ENCODE measurements around the gene WDSUB1. TPM values are rescaled to one million over a fixed set of nuclear protein-coding genes. Genes with fewer than 3 reads are reported as not detected.

Gene WDSUB1
- total and polyA plus RNA-seq, 9 of the 15 experiments (the other 6 are each of a cell fraction or from before 2014, with no cell fraction given), result 5.2 to 13.7 (median 9.4) TPM

DNA sequence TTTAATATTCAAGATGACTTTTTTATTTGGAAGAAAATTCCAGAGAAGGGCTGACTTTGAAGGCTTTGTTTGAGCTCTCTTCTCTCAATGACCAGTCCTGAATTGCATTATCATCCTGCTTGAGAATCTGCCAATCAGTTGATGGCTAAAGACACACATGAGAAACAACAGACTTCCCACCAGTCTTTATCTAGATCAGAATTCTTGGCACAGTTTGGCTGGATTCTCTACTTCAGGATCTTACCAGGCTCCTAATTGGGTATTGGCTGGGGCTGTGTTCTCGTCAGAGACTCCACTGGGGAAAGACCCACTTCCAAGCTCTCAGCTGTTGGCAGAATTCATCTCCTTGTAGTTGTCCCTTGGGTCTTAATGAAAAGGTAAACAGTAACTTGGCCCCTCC is 86.0 kb downstream of the WDSUB1 start (continued):
- TF ChIP-seq, protein P1, sequence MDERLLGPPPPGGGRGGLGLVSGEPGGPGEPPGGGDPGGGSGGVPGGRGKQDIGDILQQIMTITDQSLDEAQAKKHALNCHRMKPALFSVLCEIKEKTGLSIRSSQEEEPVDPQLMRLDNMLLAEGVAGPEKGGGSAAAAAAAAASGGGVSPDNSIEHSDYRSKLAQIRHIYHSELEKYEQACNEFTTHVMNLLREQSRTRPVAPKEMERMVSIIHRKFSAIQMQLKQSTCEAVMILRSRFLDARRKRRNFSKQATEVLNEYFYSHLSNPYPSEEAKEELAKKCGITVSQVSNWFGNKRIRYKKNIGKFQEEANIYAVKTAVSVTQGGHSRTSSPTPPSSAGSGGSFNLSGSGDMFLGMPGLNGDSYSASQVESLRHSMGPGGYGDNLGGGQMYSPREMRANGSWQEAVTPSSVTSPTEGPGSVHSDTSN (CRISPR knock-in tag; IDR thresholded peaks at IDR 0.05; ENCODE audit: low read depth), result no peak
- TF ChIP-seq, protein P1 (tag; conservative IDR thresholded peaks at IDR 0.05; ENCODE audit: low read depth), result 0 out of 2 replicates have a peak, but pooled peaks have one; percentile 10
- TF ChIP-seq RBM34 (IDR thresholded peaks at IDR 0.05; ENCODE audit: borderline replicate concordance, insufficient read depth, low read length) (no peak), C11orf30 (IDR thresholded peaks at IDR 0.05; ENCODE audit: low read depth) (no peak), ZNF583 (CRISPR knock-in tag; IDR thresholded peaks at IDR 0.05) (no peak)

DNA sequence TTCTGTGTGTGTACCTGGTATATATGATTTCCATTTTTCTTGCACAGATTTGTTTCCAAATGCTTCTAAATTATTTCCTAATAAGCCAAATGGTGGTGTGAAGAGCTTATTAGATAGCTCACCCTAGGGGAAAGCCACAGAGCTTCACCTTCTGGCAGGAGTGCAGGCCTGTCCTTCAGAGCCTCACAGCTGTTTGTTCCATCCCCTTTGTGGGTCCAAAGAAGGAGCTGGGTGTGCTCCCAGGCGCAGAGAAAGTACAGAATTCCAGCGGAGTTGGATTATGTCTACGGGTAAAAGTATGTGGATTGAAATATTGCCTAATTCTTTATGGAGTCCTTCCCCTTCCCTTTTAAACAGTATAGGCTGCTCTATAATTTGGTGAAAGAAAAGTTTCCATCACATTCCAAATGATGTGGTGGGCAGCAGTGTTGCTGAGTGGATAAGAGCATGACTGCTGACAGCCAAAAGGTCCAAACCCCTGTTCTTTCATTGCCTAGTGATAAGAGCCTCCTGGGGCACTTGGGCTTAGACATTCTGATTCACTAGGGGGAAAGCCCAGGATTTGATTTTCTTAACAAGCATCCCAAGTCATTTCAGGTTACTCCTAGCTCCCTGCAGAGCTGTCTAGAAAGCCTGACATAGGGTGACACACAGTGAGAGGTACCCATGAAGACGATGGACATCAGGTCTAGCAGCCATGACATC is 86.6 kb downstream of the WDSUB1 start:
- ATAC-seq, result no peak
- H4K20me1 ChIP-seq (replicated peaks; ENCODE audit: control insufficient read depth, insufficient read depth, low read length), result no peaks in the 10 kb centered on the region
- peaks cover 46 to 63% of the 10 kb centered on the region in 2 experiments for H3K27me3 ChIP-seq (ENCODE audit: control insufficient read depth in 2 of 2, insufficient read depth in 2 of 2, low read length in 2 of 2)
- peaks cover 0 to 3% of the 10 kb centered on the region in 2 experiments; a peak in 1 of 5 replicates for H3K4me1 ChIP-seq (replicated peaks in 1 of 2; ENCODE audit: control insufficient read depth in 2 of 2, insufficient read depth in 2 of 2, low read length in 2 of 2)
- no peak for FAIRE-seq
- no peak overlapping the region for H3K4me3 ChIP-seq
- no peak overlapping the region for H3K9ac ChIP-seq (ENCODE audit: insufficient read depth in 1 of 2, low read depth in 2 of 2, low read length in 2 of 2)
- no TSS peak for BruUV-seq (replicated peaks)
- no peaks in the 10 kb centered on the region for H3K79me2 ChIP-seq (ENCODE audit: control insufficient read depth, insufficient read depth, low read length)
- intact Hi-C loops (cut with micrococcal nuclease) (no loop called here), in situ Hi-C loops (cut with MboI) (no loop called here)
- H2AFZ ChIP-seq (ENCODE audit: low read depth, low read length), result no peak overlapping the region
- POLR2A ChIA-PET, result interaction anchor here (0.6 to 2.6 kb wide), 6 partner anchors 11 to 1915 kb away, joined by 3 to 12 read pairs (median 4); no protein-coding TSS in a partner anchor
- no peak for DNase-seq (ENCODE audit: extremely low read depth in 1 of 4, low spot score in 3 of 4)
- 3% methylated on average over 4 of the region's 4 CpGs for WGBS (ENCODE audit: insufficient coverage, low coverage, missing lambda C conversion rate)
- H3K27ac ChIP-seq (ENCODE audit: extremely low read depth, low read depth, low read length), result no peak overlapping the region
- no peaks in the 10 kb centered on the region for H3K9me1 ChIP-seq (ENCODE audit: control insufficient read depth, insufficient read depth, low read length)
- no peaks in the 10 kb centered on the region for H3K9me3 ChIP-seq (replicated peaks; ENCODE audit: control insufficient read depth, insufficient read depth, low read depth, low read length)
- no peak overlapping the region for H3K4me2 ChIP-seq (ENCODE audit: insufficient read depth, low read length)
- no peaks in the 10 kb centered on the region for H3K36me3 ChIP-seq (ENCODE audit: control insufficient read depth, insufficient read depth, low read length)
- CTCF ChIA-PET (ENCODE audit: low intra/inter-chr PET ratio), result no interaction called here
- TF ChIP-seq HEY1 (CRISPR knock-in tag; IDR thresholded peaks at IDR 0.05; ENCODE audit: borderline replicate concordance) (no peak), TCF7 (IDR thresholded peaks at IDR 0.05; ENCODE audit: borderline replicate concordance) (no peak), MECOM (CRISPR knock-in tag; IDR thresholded peaks at IDR 0.05) (no peak), MTA2 (IDR thresholded peaks at IDR 0.05; ENCODE audit: low read depth) (no peak), ZNF253 (CRISPR knock-in tag; conservative IDR thresholded peaks at IDR 0.05) (no peak), ZNF232 (CRISPR knock-in tag; IDR thresholded peaks at IDR 0.05) (no peak)
- TF ChIP-seq, protein P2, sequence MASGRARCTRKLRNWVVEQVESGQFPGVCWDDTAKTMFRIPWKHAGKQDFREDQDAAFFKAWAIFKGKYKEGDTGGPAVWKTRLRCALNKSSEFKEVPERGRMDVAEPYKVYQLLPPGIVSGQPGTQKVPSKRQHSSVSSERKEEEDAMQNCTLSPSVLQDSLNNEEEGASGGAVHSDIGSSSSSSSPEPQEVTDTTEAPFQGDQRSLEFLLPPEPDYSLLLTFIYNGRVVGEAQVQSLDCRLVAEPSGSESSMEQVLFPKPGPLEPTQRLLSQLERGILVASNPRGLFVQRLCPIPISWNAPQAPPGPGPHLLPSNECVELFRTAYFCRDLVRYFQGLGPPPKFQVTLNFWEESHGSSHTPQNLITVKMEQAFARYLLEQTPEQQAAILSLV (tag; IDR thresholded peaks at IDR 0.05), result no peak
- TF ChIP-seq, protein P3, sequence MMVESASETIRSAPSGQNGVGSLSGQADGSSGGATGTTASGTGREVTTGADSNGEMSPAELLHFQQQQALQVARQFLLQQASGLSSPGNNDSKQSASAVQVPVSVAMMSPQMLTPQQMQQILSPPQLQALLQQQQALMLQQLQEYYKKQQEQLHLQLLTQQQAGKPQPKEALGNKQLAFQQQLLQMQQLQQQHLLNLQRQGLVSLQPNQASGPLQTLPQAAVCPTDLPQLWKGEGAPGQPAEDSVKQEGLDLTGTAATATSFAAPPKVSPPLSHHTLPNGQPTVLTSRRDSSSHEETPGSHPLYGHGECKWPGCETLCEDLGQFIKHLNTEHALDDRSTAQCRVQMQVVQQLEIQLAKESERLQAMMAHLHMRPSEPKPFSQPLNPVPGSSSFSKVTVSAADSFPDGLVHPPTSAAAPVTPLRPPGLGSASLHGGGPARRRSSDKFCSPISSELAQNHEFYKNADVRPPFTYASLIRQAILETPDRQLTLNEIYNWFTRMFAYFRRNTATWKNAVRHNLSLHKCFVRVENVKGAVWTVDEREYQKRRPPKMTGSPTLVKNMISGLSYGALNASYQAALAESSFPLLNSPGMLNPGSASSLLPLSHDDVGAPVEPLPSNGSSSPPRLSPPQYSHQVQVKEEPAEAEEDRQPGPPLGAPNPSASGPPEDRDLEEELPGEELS (CRISPR knock-in tag; IDR thresholded peaks at IDR 0.05; ENCODE audit: borderline replicate concordance), result no peak
- TF ChIP-seq, protein P4, sequence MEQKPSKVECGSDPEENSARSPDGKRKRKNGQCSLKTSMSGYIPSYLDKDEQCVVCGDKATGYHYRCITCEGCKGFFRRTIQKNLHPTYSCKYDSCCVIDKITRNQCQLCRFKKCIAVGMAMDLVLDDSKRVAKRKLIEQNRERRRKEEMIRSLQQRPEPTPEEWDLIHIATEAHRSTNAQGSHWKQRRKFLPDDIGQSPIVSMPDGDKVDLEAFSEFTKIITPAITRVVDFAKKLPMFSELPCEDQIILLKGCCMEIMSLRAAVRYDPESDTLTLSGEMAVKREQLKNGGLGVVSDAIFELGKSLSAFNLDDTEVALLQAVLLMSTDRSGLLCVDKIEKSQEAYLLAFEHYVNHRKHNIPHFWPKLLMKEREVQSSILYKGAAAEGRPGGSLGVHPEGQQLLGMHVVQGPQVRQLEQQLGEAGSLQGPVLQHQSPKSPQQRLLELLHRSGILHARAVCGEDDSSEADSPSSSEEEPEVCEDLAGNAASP (IDR thresholded peaks at IDR 0.05), result no peak

Data from K562 (cell line).